ENCODE measurements around the gene PKNOX2. TPM values are rescaled to one million over a fixed set of nuclear protein-coding genes. Genes with fewer than 3 reads are reported as not detected.

PKNOX2 gene
- total RNA-seq, 1 experiment from 2014 or later = 0.10 TPM

DNA sequence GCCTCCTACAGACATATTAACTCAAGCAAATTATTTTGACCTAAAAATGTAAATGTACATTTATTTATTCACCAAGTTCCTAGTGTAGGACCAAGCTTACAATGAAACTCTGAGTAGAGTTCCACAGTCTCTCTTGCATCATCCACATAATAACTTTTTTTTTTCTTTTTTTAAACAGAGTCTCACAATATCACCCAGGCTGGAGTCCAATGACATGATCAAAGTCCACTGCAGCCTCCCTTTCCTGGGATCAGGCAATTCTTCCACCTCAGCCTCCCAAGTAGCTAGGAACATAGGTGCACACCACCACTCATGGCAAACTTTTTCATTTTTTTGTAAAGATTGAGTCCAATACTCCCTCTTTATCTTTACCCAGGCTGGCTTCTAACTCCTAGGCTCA lies 303.5 kb downstream of the PKNOX2 start:
- DNase-seq (ENCODE audit: low spot score) = no peak

DNA sequence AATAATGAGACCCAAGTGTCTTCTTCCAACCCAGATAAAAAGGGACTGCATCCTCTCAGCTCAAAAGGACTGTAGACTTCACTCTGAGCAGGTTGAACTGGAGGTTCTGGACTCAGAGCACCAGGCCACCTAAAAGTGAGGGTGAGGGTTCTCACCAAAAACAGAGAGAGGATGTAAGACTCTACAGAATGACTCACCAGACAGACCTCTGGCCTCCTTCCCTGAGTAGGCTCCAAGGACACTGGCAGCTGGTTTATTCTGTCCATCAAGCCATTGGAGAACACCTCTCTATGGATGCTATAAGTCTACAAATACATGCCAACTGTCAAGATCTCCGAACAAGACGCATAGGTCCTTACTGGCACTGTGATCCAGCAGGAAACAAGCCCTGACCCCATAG lies 304.3 kb downstream of the PKNOX2 start:
- DNase-seq (ENCODE audit: low spot score) = no peak

DNA sequence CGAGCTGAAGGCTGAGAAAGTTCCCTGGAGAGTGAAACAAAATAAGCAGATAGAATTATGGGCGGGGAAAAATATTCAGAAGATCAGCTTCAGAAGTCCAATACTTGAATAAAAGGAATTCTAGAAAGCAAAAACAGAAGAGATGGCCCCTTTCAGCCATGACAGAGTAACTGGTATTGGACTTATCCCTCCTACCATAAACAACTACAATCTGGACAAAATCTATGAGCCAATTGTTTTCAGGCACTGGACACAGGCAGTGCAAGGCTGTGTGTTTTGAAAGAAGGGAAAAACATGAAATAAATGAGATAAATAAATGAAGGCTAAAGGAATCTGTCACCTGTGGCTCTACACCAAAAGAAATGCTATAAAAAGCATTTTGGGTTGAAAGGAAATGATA lies 305.8 kb downstream of the PKNOX2 start:
- no peak for DNase-seq (ENCODE audit: low spot score)

DNA sequence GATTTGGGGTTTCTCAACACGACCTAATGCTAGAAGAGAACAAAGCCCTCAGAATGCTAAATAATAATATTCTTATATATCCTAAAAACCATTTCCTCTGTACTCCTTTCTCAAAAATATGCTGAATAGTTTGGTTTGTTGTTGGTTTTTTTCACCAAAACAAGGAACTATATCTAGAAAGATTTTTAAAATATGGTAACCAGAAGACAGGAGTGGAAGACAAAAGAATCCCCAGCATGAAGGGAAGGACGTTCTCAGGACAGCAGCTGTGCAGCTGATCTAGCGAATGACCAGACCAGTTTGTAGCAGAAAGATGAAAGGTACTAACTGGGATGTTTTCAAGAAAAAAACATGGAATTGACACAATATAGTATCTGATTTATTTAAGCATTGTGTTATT lies 312.2 kb downstream of the PKNOX2 start:
- DNase-seq (ENCODE audit: low spot score) = no peak

DNA sequence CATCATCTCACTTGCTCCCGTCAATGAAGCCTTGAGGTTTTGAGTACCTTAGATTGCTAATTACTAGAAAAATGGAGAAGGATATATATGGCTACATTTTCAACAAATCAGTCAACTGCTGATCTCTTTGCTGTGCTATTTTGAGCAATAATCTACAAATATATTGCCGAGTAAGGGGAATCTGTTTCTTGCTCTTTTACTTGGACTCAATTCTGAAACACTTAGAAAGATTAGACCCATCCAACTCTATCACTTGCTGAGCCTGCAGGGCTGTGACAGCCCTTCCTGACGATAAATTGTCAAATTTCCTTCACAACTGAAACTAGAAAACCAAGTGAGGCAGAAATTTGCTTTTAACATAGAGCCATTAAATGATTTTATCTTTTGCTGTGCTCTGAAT lies 314.6 kb downstream of the PKNOX2 start:
- DNase-seq (ENCODE audit: low spot score) = no peak

DNA sequence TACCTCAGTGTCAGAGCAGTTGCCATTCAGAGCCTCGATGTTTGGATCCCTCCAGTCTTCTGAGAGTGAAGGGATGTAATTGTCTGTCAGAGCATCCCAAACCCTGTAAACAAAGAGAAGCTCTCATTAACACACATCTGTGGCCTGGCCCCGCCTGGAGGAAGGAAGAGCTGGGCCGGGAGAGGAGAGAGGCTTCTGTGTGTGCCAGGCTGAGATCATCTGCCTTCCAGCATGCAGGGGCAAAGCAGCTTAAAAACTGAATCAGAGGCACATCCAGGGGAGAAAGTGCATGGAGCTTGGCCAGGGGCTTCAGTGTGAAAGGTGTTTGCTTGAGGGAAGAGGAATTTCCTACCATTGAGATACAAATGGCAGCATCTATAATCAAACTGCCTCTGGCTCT lies 317.0 kb downstream of the PKNOX2 start:
- no peak for DNase-seq (ENCODE audit: low spot score)

Other genes starting within 250 kb of the PKNOX2 start
- gene HEPN1, start 245.5 kb upstream of the PKNOX2 start, total RNA-seq (2014; rRNA removed; shearing (Covaris generic)) = not detected in 2 replicates
- not detected in 2 replicates for gene HEPACAM, start 228.7 kb upstream of the PKNOX2 start, total RNA-seq (2014; rRNA removed; shearing (Covaris generic))
- gene CCDC15, start 210.5 kb upstream of the PKNOX2 start, total RNA-seq (2014; rRNA removed; shearing (Covaris generic)) = 3.2 and 4.3 TPM in 2 replicates
- 0.80 and 0.95 TPM in 2 replicates for gene SLC37A2, start 101.4 kb upstream of the PKNOX2 start, total RNA-seq (2014; rRNA removed; shearing (Covaris generic))
- 34.3 and 38.1 TPM in 2 replicates for gene TMEM218, start 53.1 kb upstream of the PKNOX2 start, total RNA-seq (2014; rRNA removed; shearing (Covaris generic))